ENCODE measurements around the gene MMP3.

The MMP3 gene

DNA sequence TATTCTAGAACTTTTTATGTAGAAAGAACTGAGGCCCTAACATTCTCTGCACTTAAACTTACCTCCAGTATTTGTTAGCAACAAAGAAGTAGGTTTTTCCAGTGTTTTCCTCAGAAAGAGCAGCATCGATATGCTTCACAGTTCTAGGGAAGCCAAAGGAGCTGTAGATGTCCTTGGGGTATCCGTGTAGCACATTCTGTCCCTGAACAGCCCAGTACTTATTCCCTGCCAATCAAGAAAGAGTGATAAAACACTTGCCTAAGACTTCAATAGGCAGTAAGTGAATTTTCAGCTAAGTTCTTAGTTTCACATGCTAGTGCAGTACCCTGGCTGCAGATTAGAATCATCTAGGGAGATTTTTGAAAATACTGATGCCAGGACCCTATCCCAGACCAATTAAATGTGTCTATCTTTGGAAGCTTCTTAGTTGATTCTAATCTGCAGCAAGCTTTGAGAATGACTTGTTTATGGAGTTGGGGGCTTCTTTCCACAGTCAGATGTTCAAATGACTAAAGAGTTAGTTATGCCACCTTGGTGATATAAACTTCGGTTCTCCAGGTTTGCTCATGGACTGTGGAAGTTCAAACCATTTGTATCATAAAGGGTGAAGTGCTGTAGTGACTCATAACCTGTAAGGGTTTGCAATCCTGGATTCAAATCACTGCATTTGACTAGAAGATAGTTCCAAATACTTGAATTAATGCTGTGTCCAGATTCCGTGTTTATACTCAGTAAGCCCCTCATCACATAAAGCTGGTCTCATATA, 52.0 kb downstream of the MMP3 start:
- DNase-seq (ENCODE audit: low read depth in 1 of 2, low spot score in 1 of 2): no peak

DNA sequence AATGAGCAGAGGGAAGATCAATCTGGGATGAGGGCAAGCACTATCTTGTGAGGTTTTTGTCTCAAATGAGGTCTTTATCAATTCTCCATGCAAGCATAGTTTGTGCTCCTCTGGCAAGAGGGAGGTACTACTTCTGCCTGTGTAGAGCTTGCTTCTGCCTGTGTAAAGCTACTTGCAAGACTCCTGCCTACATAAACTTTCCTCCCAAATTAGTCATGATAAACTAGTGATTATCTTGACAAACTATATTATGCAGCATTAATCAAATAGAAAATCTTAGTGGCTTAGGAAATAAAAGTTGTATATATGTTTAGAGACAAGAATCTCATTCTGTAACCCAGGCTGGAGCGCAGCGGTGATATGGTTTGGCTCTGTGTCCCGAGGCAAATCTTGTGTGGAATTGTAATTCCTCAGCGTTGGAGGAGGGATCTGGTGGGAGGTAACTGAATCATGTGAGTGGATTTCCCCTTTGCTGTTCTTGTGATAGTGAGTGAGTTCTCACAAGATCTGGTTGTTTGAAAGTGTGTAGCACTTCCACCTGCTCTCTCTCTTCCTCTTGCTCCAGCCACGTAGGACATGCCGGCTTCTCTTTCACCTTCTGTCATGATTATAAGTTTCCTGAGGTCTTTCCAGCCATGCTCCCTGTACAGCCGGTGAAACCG, 54.9 kb downstream of the MMP3 start:
- no peak for DNase-seq (ENCODE audit: low read depth in 1 of 2, low spot score in 1 of 2)
